Fibroblast of skin of abdomen (primary cell): ENCODE data around the gene PPP1R27.

Experiments used
- DNase-seq: peaks from one replicate; pipeline ENCODE4 v3.0.0-alpha.2; 2013

The PPP1R27 gene

DNA sequence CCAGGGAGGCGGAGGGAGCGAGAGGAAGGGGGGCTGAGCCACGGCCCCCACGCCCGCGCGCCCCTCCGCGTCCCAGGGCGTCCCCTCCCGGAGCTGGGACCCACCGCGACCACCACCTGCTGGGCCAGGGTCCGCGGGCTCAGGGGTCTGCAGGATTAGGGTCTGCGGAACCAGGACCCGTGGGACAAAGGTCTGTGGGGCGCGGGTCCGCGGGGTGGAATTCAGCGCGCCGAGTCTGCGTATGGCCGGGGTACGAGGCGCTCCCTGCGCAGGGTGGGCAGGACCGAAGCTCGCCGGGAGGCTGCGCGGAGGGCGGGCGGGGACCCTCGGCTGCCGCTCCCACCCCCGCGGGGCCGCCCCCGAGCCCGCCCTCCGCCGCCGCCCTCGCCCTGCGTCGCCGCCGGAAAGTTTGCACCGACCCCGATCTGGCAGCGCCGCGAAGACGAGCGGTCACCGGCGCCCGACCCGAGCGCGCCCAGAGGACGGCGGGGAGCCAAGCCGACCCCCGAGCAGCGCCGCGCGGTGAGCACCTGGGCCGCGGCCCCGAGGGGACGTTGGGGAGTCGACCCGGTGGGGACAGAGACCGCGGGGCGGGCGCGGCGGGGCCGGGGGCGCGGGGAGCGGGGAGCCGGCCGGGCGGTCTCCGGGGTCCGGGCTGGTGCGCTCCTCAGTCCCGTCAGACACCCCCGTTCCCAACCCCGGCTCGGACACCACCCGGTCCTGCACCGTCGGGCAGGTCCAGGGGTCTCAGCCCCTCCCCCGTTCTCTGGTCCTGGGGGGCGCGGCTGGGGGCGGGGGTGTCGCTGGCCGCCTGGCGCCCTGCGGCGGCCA lies 30.9 kb downstream of the PPP1R27 start, which contains the start of gene GCGR:
TSS of gene GCGR (plus strand) at position 423 of the 831 bp plus-strand sequence. CDS start 4,869 bp downstream, outside the sequence.
- DNase-seq: no peak

- DNase-seq: no peak
These were observed 31.8 kb downstream of the PPP1R27 start for GRCh38 chr17:81802856-81803643.

DNA sequence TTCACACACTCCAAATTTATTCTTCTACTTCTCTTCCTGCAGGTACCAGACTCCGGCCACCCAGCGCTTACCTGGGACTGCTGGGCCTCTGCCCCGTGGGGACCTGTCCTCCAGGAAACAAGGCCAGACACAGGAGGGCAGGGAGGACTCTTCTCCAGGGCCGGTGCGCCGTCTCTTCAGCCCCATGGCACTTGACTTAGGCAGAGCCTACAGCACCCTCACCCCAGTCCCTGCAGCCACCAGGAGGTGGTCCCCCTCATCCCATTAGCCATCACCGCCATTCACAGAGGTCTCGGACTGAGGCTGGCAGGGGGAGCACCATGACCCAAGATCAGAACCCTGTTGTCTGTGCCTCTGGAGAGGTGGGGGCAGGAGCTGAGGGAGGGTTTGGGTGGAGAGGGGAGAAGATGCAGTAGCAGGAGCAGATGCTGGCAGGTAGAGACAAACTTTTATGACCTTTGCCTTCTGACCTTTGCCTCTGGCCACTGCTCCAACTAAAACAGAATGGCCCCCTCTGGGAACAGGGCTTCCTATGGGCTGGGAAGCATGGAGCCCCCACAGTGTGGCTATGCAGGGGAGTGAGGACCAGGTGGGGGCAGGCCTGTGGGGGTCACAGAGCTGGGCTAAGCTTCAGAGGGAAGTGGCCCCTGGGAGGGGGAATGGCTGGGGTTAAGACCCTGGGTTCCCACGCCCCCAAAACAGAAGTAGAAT lies 32.6 kb downstream of the PPP1R27 start:
- no peak for DNase-seq

DNA sequence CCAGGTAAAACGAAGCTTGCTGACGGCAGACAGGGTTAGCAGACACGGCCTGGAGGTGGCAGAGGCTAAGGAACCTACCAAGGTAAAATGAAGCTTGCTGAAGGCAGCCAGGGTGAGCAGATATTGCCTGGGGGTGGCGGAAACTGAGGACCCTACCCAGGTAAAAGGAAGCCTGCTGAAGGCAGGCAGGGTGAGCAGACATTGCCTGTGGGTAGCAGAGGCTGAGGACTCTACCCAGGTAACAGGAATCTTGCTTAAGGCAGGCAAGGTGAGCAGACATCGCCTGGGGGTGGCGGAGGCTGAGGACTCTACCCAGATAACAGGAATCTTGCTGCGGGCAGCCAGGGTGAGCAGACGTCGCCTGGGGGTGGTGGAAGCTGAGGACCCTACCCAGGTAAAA lies 33.5 kb downstream of the PPP1R27 start:
- DNase-seq: no peak

DNA sequence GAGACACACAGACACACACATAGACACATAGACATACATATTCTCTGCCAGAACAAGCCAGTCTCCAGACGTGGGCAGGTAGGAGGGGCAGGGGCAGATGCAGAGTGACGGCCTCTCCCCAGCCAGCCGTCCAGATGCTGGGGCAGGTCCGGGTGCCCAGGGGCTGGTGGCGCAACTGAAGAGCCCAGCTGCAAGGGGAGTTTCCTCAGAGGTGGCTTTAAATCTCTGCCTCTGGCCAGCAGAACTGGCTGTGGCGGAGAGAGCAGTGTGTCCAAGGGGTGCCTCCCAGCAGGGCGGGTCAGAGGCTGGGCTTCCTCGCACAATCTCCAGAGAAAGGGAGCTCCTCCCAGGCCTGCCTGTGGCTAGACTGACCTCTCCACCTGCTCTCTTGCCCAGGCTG lies 40.3 kb downstream of the PPP1R27 start:
- DNase-seq: no peak

DNA sequence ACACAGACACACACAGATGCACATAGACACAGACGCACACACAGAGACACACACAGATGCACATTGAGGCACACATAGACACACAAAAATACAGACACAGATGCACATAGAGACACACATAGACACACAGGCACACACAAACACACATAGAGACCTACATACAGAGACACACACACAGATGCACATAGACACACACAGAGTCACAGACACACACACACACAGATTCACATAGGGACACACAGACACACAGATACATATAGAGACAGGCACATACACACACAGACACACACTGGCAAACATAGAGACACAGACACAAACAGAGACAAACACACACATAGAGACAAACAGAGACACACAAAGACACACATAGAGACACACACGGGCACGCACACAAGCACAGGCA lies 40.8 kb downstream of the PPP1R27 start:
- DNase-seq: no peak

- no peak for DNase-seq
These were observed 41.9 kb downstream of the PPP1R27 start for GRCh38 chr17:81792675-81793615.
